H1 (cell line): ENCODE measurements around the gene MUC2. TPM values are rescaled to one million over a fixed set of nuclear protein-coding genes. Genes with fewer than 3 reads are reported as not detected.

Experiments used
- CEBPB ChIP-seq: IDR thresholded peaks from 2 replicates; pipeline ENCODE4 v1.6.1; 2012; ENCODE audit warnings: low read depth, low read length
- JUND ChIP-seq: IDR thresholded peaks from 2 replicates; pipeline ENCODE4 v1.6.1; 2011; ENCODE audit warnings: mild to moderate bottlenecking, improper control_type of control experiment, low read length
- RXRA ChIP-seq: IDR thresholded peaks from 2 replicates; pipeline ENCODE4 v1.6.1; 2011; ENCODE audit warnings: low read depth, mild to moderate bottlenecking, low read length, moderate library complexity; ENCODE audit not compliant: insufficient read depth
- TAF7 ChIP-seq: optimal IDR thresholded peaks from 2 replicates; pipeline ENCODE3; 2011; ENCODE audit warnings: low read depth, mild to moderate bottlenecking, inconsistent platforms, low read length, moderate library complexity, borderline replicate concordance
- polyA plus RNA-seq, 7 experiments: library from polyadenylated mRNA; depleted of rRNA in 3 of 7; stranded (reverse) in 5 of 7; unstranded in 2 of 7; fragments of >200 nt in 5 of 7; fragments of 200-250 nt in 2 of 7; gene quantifications; 1 replicate in 5 of 7; 2 replicates in 1 of 7; 4 replicates in 1 of 7; pipeline versions ENCODE4 v1.2.1 to v1.2.3, GENCODE V29; 2011 to 2013; ENCODE audit warnings: missing spikeins in 2 of 7, mixed read lengths in 2 of 7
- total RNA-seq: library from RNA; stranded (reverse); fragmentation: NEBNext Ultra II Directional; extraction: Animal tissue kit (Norgen Biotek cat#: 25700); gene quantifications from 2 replicates; pipeline ENCODE4 v1.2.1, GENCODE V29; 2021

MUC2 gene
- total and polyA plus RNA-seq, 2 of the 8 experiments (the other 6 are each of a cell fraction or from before 2014, with no cell fraction given) = not detected

- TF ChIP-seq TAF7 = no peak
- no peak for TF ChIP-seq JUND
- TF ChIP-seq RXRA = no peak
- no peak for TF ChIP-seq CEBPB
These were observed 26.8 kb downstream of the MUC2 start (continued) for GRCh38 chr11:1101318-1102089.
